ENCODE data around the gene SEMA3A. TPM values are rescaled to one million over a fixed set of nuclear protein-coding genes. Genes with fewer than 3 reads are reported as not detected.

SEMA3A gene
- total and polyA plus RNA-seq, 2 of the 13 experiments (the other 11 are each of a cell fraction or from before 2014, with no cell fraction given), result 0.29 to 1.2 TPM

DNA sequence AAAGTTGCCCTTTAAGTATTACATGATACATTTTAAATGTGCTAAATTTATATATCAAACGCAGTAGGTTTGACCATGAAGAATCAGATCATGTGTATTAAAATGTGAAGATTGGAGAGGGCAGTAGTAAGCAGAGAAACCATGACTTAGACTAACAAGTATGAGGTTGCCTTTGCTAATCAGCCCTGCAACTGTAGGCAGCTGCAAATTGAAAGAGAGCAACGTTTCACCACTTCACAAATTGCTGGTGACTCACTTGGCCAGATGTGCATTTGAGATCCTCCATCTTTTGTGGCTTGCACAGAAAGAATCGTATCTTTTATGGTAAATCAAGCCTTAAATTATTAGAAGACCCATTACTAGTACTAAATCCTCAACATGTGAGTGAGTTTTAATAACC lies 10.1 kb upstream of the SEMA3A start:
- DNase-seq (ENCODE audit: low spot score) (no peak), ATAC-seq (no peak), FAIRE-seq (no peak)
- no peaks in the 10 kb centered on the region for H3K4me1 ChIP-seq (ENCODE audit: insufficient read depth, low read length)
- no TSS peak for BruUV-seq (replicated peaks)
- H3K9ac ChIP-seq (ENCODE audit: insufficient read depth, low read depth, low read length), result no peak overlapping the region
- intact Hi-C loops (cut with micrococcal nuclease; ENCODE audit: unreplicated experiment) (loop anchor here (5.0 kb wide), 1 partner anchor 527 kb away; no protein-coding TSS in a partner anchor), in situ Hi-C loops (cut with HindIII; ENCODE audit: extremely low pct_ligation_motif_present, low pct_unique_long_range_greater_than_20kb) (no loop called here)
- 0% methylated on average over 3 of the region's 3 CpGs for whole genome bisulfite sequencing (ENCODE audit: low lambda C conversion rate)
- H4K20me1 ChIP-seq (ENCODE audit: insufficient read depth, low read length), result no peaks in the 10 kb centered on the region
- no peak overlapping the region for H2AFZ ChIP-seq (ENCODE audit: low read length)
- no peaks in the 10 kb centered on the region for H3K36me3 ChIP-seq (replicated peaks in 1 of 2; ENCODE audit: control insufficient read depth in 1 of 2, insufficient read depth in 2 of 2, low read length in 2 of 2)
- no peak overlapping the region for H3K27ac ChIP-seq (ENCODE audit: extremely low read length, insufficient read depth, low read length)
- H3K4me2 ChIP-seq (ENCODE audit: low read depth, low read length), result no peak overlapping the region
- H3K4me3 ChIP-seq (replicated peaks in 1 of 3; ENCODE audit: insufficient read depth in 1 of 3, low read depth in 2 of 3, low read length in 3 of 3), result no peak overlapping the region
- H3K9me3 ChIP-seq (ENCODE audit: low read length), result no peaks in the 10 kb centered on the region
- no peaks in the 10 kb centered on the region for H3K27me3 ChIP-seq (ENCODE audit: control insufficient read depth in 1 of 2, insufficient read depth in 2 of 2, low read length in 2 of 2)
- H3K79me2 ChIP-seq (ENCODE audit: insufficient read depth, low read length), result no peaks in the 10 kb centered on the region
- ChIA-PET CTCF (ENCODE audit: low intra/inter-chr PET ratio, low total read pairs) (no interaction called here), POLR2A (no interaction called here)
- TF ChIP-seq NR2C2 (CRISPR knock-in tag; IDR thresholded peaks at IDR 0.05; ENCODE audit: borderline replicate concordance), result no peak
- TF ChIP-seq POLR2G (IDR thresholded peaks at IDR 0.05; ENCODE audit: low read depth, low read length), result no peak
- no peak for TF ChIP-seq ZNF512 (CRISPR knock-in tag; IDR thresholded peaks at IDR 0.05)
- no peak for TF ChIP-seq ARID3A (IDR thresholded peaks at IDR 0.05; ENCODE audit: low read depth, low read length)
- TF ChIP-seq ZHX1 (CRISPR knock-in tag; IDR thresholded peaks at IDR 0.05; ENCODE audit: low read depth), result no peak
- no peak for TF ChIP-seq ZC3H13 (CRISPR knock-in tag; IDR thresholded peaks at IDR 0.05)
- TF ChIP-seq, protein P1, sequence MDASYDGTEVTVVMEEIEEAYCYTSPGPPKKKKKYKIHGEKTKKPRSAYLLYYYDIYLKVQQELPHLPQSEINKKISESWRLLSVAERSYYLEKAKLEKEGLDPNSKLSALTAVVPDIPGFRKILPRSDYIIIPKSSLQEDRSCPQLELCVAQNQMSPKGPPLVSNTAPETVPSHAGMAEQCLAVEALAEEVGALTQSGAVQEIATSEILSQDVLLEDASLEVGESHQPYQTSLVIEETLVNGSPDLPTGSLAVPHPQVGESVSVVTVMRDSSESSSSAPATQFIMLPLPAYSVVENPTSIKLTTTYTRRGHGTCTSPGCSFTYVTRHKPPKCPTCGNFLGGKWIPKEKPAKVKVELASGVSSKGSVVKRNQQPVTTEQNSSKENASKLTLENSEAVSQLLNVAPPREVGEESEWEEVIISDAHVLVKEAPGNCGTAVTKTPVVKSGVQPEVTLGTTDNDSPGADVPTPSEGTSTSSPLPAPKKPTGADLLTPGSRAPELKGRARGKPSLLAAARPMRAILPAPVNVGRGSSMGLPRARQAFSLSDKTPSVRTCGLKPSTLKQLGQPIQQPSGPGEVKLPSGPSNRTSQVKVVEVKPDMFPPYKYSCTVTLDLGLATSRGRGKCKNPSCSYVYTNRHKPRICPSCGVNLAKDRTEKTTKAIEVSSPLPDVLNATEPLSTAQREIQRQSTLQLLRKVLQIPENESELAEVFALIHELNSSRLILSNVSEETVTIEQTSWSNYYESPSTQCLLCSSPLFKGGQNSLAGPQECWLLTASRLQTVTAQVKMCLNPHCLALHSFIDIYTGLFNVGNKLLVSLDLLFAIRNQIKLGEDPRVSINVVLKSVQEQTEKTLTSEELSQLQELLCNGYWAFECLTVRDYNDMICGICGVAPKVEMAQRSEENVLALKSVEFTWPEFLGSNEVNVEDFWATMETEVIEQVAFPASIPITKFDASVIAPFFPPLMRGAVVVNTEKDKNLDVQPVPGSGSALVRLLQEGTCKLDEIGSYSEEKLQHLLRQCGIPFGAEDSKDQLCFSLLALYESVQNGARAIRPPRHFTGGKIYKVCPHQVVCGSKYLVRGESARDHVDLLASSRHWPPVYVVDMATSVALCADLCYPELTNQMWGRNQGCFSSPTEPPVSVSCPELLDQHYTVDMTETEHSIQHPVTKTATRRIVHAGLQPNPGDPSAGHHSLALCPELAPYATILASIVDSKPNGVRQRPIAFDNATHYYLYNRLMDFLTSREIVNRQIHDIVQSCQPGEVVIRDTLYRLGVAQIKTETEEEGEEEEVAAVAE (CRISPR knock-in tag; IDR thresholded peaks at IDR 0.05; ENCODE audit: borderline replicate concordance), result no peak
- TF ChIP-seq CCDC6 (CRISPR knock-in tag; IDR thresholded peaks at IDR 0.05), result no peak
- TF ChIP-seq PBX3 (CRISPR knock-in tag; IDR thresholded peaks at IDR 0.05; ENCODE audit: borderline replicate concordance), result no peak
